HepG2 (cell line): ENCODE measurements around the gene MAGI1. TPM values are rescaled to one million over a fixed set of nuclear protein-coding genes. Genes with fewer than 3 reads are reported as not detected.

Experiments used
- ARNTL ChIP-seq: sonication (generic); formaldehyde crosslinking; IDR thresholded peaks from 2 replicates; pipeline ENCODE4 v1.4.0; 2020; ENCODE audit warnings: mild to moderate bottlenecking, missing genetic modification reagents
- CBFB ChIP-seq: sonication (generic); formaldehyde crosslinking; IDR thresholded peaks from 2 replicates; pipeline ENCODE4 v1.4.0; 2020; ENCODE audit warnings: missing genetic modification reagents
- CEBPB ChIP-seq: IDR thresholded peaks from 2 replicates; pipeline ENCODE4 v1.6.1; 2011; ENCODE audit warnings: low read depth, low read length, improper control_type of control experiment, borderline replicate concordance
- GPN1 ChIP-seq: sonication (generic); formaldehyde crosslinking; IDR thresholded peaks from 2 replicates; pipeline ENCODE4 v1.5.1; 2020; ENCODE audit warnings: missing genetic modification reagents, borderline replicate concordance
- HMGXB3 ChIP-seq: sonication (generic); formaldehyde crosslinking; IDR thresholded peaks from 2 replicates; pipeline ENCODE4 v1.4.0; 2020; ENCODE audit warnings: missing genetic modification reagents, borderline replicate concordance
- HNRNPL ChIP-seq: fragments of 200-400 bp; formaldehyde crosslinking; IDR thresholded peaks from 2 replicates; pipeline ENCODE4 v1.6.1; 2017; ENCODE audit warnings: mild to moderate bottlenecking, low read depth, low read length
- HOXA9 ChIP-seq: sonication (generic); formaldehyde crosslinking; IDR thresholded peaks from 2 replicates; pipeline ENCODE4 v1.8.1; 2022; ENCODE audit warnings: missing genetic modification reagents, mild to moderate bottlenecking, moderate library complexity, borderline replicate concordance
- MAFK ChIP-seq, 2 experiments: IDR thresholded peaks in 1 of 2; conservative IDR thresholded peaks in 1 of 2; 2 replicates each; pipeline ENCODE4 v1.6.1; 2011; ENCODE audit warnings: improper control_type of control experiment in 2 of 2, low read length in 2 of 2
- PHF20 ChIP-seq: sonication (generic); formaldehyde crosslinking; IDR thresholded peaks from 2 replicates; pipeline ENCODE4 v1.5.0; 2020; ENCODE audit warnings: mild to moderate bottlenecking, missing genetic modification reagents
- SALL2 ChIP-seq: sonication (generic); formaldehyde crosslinking; IDR thresholded peaks from 2 replicates; pipeline ENCODE4 v1.8.1; 2023; ENCODE audit warnings: mild to moderate bottlenecking, missing genetic modification reagents, inconsistent platforms
- SAP130 ChIP-seq: IDR thresholded peaks from 2 replicates; pipeline ENCODE4 v1.6.1; 2016; ENCODE audit warnings: low read depth
- THAP9 ChIP-seq: sonication (generic); formaldehyde crosslinking; IDR thresholded peaks from 2 replicates; pipeline ENCODE4; 2020; ENCODE audit warnings: missing genetic modification reagents, mild to moderate bottlenecking, borderline replicate concordance
- TSC22D2 ChIP-seq: sonication (generic); formaldehyde crosslinking; IDR thresholded peaks from 2 replicates; pipeline ENCODE4 v1.5.1; 2020; ENCODE audit warnings: missing genetic modification reagents, mild to moderate bottlenecking, borderline replicate concordance
- ZMYM3 ChIP-seq: sonication (generic); formaldehyde crosslinking; IDR thresholded peaks from 2 replicates; pipeline ENCODE4 v1.5.1; 2020; ENCODE audit warnings: mild to moderate bottlenecking, missing genetic modification reagents
- ZNF160 ChIP-seq: sonication (generic); formaldehyde crosslinking; IDR thresholded peaks from 2 replicates; pipeline ENCODE4 v1.8.0; 2022; ENCODE audit warnings: mild to moderate bottlenecking, inconsistent platforms, missing genetic modification reagents
- ZNF234 ChIP-seq: sonication (generic); formaldehyde crosslinking; conservative IDR thresholded peaks from 2 replicates; pipeline ENCODE4 v1.5.1; 2020; ENCODE audit warnings: mild to moderate bottlenecking, missing genetic modification reagents
- ZNF296 ChIP-seq: sonication (generic); formaldehyde crosslinking; conservative IDR thresholded peaks from 2 replicates; pipeline ENCODE4 v1.5.0; 2020; ENCODE audit warnings: mild to moderate bottlenecking, missing genetic modification reagents
- ZNF501 ChIP-seq: sonication (generic); formaldehyde crosslinking; IDR thresholded peaks from 2 replicates; pipeline ENCODE4 v1.5.1; 2020; ENCODE audit warnings: mild to moderate bottlenecking, moderate library complexity, missing genetic modification reagents
- ZNF546 ChIP-seq: sonication (generic); formaldehyde crosslinking; conservative IDR thresholded peaks from 2 replicates; pipeline ENCODE4 v1.8.1; 2023; ENCODE audit warnings: mild to moderate bottlenecking, missing genetic modification reagents
- ZNF567 ChIP-seq: sonication (generic); formaldehyde crosslinking; IDR thresholded peaks from 2 replicates; pipeline ENCODE4 v1.8.1; 2023; ENCODE audit warnings: mild to moderate bottlenecking, missing genetic modification reagents, borderline replicate concordance
- ZNF691 ChIP-seq: sonication (generic); formaldehyde crosslinking; IDR thresholded peaks from 2 replicates; pipeline ENCODE4 v1.4.0; 2020; ENCODE audit warnings: missing genetic modification reagents, low read depth, mild to moderate bottlenecking, borderline replicate concordance
- ZNF7 ChIP-seq: IDR thresholded peaks from 2 replicates; pipeline ENCODE4 v1.6.1; 2016; ENCODE audit warnings: missing biosample characterization, missing genetic modification reagents
- ZNF704 ChIP-seq: sonication (generic); formaldehyde crosslinking; IDR thresholded peaks from 2 replicates; pipeline ENCODE4 v1.8.1; 2023; ENCODE audit warnings: mild to moderate bottlenecking, inconsistent platforms, moderate library complexity, missing genetic modification reagents, borderline replicate concordance
- polyA plus RNA-seq, 8 experiments: library from polyadenylated mRNA; depleted of rRNA in 3 of 8; stranded (reverse) in 7 of 8; unstranded in 1 of 8; fragments of >200 nt; fragmentation: Illumina TruSeq in 4 of 8; extraction: Trizol in 4 of 8; gene quantifications; 2 replicates each; pipeline versions ENCODE4 v1.2.1 to v1.2.3, GENCODE V29; 2011 to 2016; ENCODE audit warnings: low read depth in 4 of 8, missing spikeins in 1 of 8, mixed read lengths in 1 of 8; ENCODE audit not compliant: insufficient read depth in 1 of 8
- total RNA-seq, 5 experiments: library from RNA; depleted of rRNA; stranded (reverse); fragments of >200 nt; fragmentation: Illumina TruSeq; extraction: Trizol; gene quantifications; 2 replicates each; pipeline ENCODE4 v1.2.3, GENCODE V29; 2016; ENCODE audit warnings: low read depth in 1 of 5

Gene MAGI1
- total and polyA plus RNA-seq, 2 of the 13 experiments (the other 11 are each of a cell fraction or from before 2014, with no cell fraction given), result 22.2 to 26.0 TPM

- TF ChIP-seq HMGXB3 (no peak), HOXA9 (CRISPR knock-in tag) (no peak), ZNF7 (CRISPR knock-in tag) (no peak), MAFK (conservative IDR thresholded peaks at IDR 0.05 in 1 of 2, IDR thresholded peaks at IDR 0.05 in 1 of 2; ENCODE audit: low read length in 2 of 2) (no peak), TSC22D2 (CRISPR knock-in tag) (no peak), SALL2 (CRISPR knock-in tag) (no peak), ZMYM3 (CRISPR knock-in tag) (no peak), ARNTL (no peak), ZNF234 (CRISPR knock-in tag) (no peak), GPN1 (CRISPR knock-in tag) (no peak), ZNF546 (CRISPR knock-in tag) (no peak), CBFB (CRISPR knock-in tag) (no peak), SAP130 (CRISPR knock-in tag) (peak; percentile 32; the same call in 1 of the 2 replicates), PHF20 (CRISPR knock-in tag) (no peak), CEBPB (peak; percentile 84), THAP9 (CRISPR knock-in tag) (no peak), ZNF501 (CRISPR knock-in tag) (no peak), ZNF160 (CRISPR knock-in tag) (no peak), ZNF691 (CRISPR knock-in tag) (no peak), HNRNPL (no peak), ZNF704 (CRISPR knock-in tag) (no peak), ZNF567 (no peak), ZNF296 (CRISPR knock-in tag) (no peak)
Observed at GRCh38 chr3:65999606-66000005, 39.1 kb downstream of the MAGI1 start (continued).
